HG02884 (cell line): ENCODE results near the gene ARHGAP31.

Experiments used
- ATAC-seq: cut with Tn5 transposase; IDR thresholded peaks from one replicate; pipeline ENCODE4 v1.9.1; 2021; ENCODE audit warnings: mild to moderate bottlenecking, moderate library complexity; ENCODE audit not compliant: unreplicated experiment

The ARHGAP31 gene

DNA sequence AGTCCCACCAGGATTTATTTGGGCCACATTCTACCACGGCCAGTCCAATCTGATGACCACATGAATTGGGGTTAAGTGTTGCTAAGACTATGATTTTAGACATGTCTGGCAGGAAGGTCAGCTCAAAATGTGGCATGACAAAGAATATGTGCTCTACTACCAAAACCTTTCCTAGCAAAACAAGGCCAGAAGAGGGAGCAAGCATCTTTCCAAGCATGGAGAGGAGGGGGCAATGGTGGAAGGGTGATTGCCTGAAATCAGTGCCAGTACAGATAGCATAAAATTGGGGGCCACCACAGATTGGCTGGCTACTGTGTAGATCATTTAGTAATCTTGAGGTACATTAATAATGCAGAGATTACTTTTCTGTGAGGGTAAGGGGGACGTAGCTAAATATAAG lies 126.0 kb downstream of the ARHGAP31 start:
- no peak for ATAC-seq

DNA sequence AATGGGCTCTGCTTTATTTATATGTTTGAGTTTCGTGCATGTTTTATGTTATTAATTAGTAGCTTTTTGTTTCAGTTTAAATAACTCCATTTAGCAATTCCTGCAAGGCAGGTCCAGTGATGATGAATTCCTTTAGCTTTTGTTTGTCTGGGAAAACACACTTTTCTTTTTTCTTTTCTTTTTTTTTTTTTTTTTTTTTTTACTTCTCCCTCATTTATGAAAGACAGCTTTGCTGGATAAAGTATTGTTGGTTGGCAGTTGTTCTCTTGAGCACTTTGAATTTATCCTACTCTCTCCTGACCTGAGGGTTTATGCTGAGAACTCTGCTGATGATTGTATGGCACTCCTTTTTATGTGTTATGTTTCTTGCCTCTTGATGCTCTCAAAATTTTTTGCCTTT lies 133.5 kb downstream of the ARHGAP31 start:
- ATAC-seq, result no peak

DNA sequence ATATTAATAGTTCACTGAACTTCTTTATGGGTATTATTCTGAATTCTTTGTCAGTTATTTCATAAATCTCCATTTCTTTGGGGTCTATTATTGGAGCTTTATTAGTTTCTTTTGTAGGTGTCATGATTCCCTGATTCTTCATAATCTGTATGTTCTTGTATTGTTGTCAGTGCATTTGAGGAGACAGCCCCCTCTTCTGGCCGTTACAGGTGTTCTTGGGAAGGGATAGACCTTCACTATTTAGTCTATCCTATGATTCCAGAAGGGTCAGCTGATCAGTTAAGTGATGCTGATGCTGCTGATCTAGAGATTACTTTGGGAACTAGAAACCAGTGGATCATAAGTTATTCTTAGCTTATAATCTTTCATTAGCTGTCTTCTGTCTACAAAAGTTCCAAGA lies 134.4 kb downstream of the ARHGAP31 start:
- ATAC-seq, result no peak

DNA sequence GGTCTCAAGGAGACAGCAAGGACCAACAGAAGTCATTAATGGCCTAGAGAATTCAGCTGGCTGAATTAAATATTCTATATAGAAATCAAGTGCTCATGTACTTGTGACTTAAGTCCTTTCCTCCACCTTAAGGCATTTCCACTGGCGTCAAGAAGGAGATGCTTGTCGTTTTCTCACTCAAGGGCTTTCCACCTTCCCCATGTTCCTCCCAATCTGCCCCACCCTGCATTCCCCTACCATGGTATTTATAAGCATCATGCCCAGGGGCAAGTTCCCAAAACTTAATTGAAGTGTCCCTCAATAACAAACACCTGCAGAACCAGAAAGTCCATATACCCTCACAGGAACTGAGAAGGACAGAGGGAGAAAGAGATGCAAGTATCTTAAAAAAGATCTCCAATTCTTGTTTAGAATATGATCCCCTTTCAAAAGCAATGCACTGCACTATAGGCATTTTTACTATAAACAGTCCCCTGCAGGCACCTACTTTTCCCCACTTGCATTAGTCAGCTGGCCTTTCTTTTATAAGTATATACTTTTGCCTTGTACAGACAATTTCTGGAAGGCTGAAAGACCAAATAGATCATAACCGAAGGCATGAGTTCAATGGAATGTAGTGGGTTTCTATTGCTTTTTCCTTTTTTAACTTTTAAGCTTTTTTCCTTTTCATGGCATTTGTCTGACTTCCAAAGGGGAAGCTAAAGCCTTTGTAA lies 139.6 kb downstream of the ARHGAP31 start:
- ATAC-seq, result no peak

DNA sequence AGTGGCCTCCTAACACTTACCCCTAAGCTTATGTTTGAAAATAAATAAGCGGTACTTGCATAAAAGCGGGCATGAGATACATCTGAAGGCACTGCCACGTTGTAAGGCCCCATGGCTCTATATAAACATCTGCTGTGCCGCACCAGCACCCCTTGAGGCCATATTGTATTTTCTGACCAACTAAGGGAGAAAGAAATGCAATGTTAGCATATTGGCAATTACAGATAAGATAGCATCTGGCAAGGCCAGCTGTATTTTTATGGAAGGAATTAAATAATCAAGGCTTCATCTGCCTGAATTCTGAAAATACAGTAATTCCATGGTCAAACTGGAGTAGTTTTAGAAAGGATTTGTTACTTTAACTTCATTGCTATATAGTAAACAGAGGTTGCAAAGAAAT lies 140.5 kb downstream of the ARHGAP31 start:
- ATAC-seq, result no peak

DNA sequence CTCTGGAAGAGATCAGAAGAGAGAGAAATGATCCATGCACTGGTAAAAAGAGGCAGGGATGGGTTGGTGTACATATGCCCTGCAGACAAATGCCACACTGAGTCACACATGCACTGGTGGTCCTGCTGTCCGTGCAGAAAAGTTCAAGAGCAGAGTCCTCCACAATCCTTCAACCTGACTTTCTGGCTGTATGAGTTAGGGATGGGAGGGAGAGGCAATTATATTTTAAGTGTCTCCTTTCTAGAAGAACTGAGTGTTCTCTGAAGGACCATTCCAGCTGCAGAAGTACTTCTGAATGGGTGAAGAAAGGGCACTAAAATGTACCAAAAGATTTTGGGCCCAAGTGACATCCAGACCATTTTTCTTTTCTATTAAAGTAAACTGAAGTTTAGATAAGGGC lies 142.8 kb downstream of the ARHGAP31 start:
- ATAC-seq, result no peak

DNA sequence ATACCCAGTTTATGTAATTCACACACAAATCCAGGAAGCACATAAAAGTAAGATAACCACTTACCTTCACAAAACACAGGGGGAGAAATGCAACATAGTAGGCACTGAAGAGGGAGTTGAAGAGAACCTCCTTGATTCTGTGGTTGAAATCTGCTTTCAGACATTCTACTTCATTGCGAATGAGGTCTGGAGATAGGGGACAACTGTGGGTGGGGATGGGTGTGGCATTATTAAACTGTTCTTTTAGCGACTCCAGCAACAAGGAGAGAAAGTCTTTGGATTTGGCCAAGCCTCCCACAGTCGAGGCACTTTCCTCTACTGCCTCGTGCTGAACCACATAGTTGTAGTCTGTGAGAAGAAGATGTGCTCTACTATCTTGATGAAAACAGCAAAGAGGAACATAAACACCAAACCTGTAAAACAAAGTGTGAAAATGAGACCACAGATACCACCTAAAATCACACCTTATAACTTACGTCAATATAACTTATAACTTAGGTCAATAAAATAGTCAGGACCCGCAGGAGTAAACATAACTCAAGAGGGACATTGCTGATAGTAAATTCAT lies 143.6 kb downstream of the ARHGAP31 start:
- no peak for ATAC-seq

DNA sequence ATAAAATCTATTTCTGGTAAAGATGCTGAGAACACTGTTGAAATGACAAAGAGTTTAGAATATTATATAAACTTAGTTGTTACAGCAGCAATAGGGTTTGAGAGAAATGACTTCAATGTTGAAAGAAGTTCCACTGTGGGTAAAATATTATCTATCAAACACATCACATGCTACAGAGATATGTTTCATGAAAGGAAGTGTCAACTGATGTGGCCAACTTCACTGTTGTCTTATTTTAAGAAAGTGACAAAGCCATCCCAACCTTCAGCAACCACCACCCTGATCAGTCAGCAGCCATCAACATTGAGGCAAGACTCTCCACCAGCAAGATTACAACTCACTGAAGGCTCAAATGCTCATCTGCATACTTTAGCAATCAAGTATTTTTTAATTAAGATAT lies 149.0 kb downstream of the ARHGAP31 start:
- ATAC-seq, result no peak

DNA sequence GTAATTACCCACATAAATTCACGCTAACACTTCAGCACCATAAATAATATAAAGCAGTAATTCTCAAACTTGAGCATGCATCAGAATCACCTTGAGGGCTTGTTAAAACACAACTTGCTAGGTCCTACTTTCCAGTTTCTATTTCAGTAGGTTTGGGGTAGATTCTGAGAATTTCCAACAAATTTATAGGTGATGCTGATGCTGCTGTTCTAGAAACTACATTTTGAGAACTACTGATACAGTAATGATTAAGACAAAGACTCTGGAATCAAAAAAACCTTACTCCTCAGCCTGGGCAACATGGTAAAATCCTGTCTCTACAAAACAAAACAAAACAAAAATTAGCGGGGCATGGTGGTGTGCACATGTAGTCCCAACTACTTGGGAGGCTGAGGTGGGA lies 150.4 kb downstream of the ARHGAP31 start:
- ATAC-seq, result no peak

DNA sequence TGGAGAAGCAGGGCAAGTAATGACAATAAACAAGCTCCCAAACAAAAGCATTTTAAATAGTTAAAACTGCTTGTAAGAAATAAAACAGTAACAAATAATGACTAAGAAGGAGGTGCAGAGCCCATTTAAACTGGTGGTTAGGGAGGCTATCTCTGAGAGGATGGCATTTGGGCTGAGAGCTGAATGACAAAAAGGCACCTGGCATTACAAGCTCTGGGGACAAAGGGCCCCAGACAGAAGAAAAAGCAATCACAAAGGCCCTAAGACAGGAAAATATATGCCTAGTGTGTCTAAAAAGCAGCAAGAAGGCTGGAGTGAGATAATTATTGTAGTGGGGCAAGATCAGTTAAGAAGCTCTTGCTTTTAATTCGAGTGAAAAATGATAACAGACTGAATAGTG lies 159.6 kb downstream of the ARHGAP31 start:
- no peak for ATAC-seq

DNA sequence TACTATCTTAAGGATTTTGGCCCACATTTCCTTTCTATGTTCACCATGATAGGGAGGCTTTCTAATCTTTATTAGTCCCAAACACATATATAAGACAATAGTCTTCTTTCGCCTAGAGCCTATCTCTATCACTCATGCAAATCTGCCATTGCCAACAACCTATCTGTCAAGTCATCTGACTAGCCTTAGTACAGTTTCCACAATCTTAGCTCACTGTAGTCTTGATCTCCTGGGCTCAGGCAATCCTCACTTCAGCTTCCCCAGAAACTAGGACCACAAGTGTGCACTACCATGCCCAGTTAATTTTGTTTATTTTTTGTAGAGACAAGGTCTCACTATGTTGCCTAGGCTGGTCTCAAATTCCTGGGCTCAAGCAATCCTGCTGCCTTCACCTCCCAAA lies 162.3 kb downstream of the ARHGAP31 start:
- ATAC-seq, result no peak

DNA sequence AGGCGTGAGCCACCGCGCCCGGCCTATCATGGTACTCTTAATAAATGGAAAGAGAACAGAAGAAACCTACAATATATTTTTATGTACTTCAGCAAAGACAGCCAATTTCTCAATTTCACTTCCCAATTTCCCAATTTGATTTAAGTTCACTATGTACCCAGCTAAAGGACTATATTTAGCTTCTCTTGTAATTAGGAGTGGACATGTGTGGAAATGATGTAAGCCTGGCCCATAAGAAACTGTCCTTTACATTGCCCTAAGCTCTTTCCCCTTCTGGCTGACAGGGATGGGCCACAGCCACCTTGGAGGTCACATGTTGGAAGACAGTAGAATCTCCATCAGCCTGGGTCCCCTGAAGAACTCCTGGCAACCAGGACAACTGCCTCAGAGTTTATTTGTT lies 163.1 kb downstream of the ARHGAP31 start:
- ATAC-seq, result no peak

DNA sequence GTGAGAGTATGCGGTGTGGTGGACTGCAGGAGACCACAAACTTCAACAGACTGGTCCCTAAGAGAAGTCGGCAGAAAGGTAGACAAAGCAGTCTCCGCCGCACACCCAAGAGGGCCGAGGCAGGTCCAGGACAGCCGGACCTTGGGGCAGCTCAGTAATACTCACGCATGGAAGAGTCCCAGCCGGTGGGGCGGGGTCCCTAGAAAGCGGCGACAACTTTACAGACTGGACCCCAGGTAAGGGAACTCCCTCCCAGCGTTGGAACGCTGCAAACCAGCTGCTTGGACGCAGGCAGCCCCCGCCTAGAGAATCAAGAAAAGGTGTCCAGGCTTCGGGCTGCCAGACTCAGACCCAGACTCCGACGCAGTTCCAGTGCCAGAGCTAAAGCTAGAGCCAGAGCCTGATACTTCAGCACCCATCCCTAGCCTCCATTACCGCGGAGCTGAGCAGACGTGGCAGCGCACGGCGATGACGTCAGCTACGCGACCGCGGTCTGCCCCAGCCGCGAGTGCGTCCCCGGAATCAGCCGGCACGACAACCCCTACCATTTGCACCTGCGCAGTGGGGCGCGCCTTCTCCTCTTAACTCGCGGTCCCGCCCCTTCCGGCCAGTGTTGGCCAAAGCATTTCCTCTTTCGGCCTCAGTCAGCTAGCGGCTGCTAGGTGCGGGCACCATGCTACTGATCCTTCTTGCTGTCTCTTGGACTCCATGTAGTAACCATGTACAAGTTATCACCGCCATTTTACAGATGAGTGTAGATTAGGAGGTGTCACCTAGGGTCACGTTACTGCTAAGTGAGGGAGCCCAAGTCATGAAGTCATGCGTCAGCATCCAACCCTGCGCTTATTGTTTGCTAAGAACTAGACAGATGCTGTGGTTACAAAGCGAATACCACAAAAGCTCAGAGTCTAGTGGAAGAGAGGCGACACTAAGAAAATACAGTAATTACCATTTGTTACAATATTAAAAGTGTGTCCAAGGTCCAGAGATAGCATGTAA lies 169.3 kb downstream of the ARHGAP31 start, which contains the start of gene TMEM39A:
TMEM39A (minus strand) TSS at position 445 of the 999 bp plus-strand sequence. CDS start 1,541 bp downstream, outside the sequence.
- peak; percentile 91 for ATAC-seq

DNA sequence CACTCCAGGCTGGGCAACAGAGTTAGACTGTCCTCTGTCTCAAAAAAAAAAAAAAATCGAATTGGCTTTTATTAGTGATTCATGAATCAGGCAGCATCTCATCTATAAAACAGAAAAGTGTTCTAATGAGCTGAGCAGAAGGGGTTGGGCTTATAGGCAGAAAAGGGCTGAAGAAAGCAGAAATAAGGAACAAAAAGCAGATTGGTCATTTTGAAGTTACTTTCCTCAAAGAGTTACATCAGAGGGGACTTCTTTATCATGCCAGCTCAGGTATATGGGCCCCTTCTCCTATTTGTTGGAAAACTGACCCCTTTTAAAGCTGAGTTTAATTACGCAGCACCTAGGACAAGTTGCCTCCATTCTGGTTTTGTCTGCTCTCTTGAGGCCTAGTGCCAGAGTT lies 173.9 kb downstream of the ARHGAP31 start:
- no peak for ATAC-seq

DNA sequence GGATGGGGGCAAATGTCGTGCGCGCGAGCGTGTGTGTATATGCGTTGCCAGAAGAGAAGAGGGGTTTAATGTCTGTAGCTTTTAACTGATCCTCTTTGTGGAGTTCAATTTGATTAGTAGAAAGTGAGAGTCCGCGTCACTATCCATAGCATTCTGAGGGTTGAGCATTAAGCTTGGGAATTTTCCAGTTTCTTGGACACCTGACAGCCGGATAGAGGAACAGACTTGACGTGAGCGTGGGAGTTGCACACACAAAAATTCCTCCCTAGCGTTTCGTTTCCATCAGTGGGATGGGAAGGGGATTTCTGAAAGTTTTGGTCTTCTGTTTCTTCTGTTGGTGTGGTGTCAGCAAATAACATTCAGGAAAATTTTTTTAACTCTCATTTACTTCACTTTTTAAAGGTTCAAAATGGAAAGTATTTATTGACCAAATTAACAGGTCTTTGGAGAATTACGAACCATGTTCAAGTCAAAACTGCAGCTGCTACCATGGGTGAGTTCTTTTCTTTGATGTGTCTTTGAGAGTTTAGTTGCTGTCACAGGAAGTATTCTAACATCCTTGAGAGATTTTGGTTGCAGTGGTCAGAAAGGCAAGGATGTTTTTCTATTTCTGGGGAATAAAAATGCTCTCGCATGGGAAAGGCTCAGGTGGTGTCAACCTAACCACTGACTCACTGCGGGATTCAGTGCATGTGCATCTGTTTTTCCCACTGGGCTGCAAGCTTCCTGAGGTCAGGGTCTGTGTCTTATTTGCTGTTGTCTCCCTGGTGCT lies 175.4 kb downstream of the ARHGAP31 start:
- no peak for ATAC-seq
